ENCODE results near the gene CSNK1E.
A peak's percentile ranks its signal among the peaks of the same experiment; 100 is the strongest.

The CSNK1E gene

DNA sequence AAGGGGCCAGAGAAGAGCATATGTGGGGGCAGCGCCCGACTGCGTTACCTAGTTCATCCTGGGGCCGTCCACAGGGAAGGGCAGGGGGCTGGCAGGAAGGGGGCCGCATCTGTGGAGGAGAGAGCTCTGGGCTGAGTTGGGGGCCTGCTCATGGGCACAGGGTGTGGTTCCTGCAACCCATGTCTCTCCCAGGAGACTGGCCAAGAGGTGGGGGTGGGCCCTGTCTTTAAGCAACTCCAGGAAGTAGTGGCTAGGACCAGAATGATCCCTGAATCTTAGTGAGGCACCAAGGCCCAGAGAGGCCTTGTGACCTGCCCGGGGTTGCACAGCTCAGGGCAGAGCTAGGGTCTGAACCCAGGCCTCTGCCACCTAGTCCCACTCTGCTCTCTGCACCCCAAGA is 21.9 kb downstream of the CSNK1E start:
- ATAC-seq (replicated peaks) (no peak), DNase-seq (no peak)
- H3K27me3 Mint-ChIP-seq, result no peaks in the 10 kb centered on the region
- H3K9me3 Mint-ChIP-seq, result no peaks in the 10 kb centered on the region
- peaks cover 78% of the 10 kb centered on the region for H3K36me3 Mint-ChIP-seq (ENCODE audit: insufficient read depth)
- H3K4me3 Mint-ChIP-seq, result no peak overlapping the region
- peaks cover 0 to 1% of the 10 kb centered on the region in 2 donors for H3K4me1 Mint-ChIP-seq (ENCODE audit: low read depth in 2 of 2)
- peak overlapping the region; percentile 68 to 84 for H3K27ac Mint-ChIP-seq

DNA sequence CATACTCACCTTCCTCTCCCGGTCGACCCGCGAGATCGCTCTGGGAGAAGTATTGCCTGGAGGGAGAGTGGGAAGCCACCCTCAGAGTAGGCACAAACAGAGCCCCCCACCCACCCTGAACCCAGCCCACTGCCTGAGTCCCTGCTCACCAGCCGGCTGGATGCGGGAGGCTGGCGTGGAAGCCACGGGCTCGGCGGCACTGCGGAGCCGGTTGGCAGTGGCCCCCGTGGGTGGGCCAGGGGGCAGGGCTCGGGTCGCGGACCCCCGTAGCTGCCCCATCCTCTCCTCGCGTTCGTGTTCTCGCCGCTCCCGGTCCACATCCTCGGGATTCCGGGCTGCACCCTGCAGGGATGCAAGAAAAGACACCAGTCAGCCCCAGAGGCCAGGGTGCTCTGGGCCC is 23.0 kb downstream of the CSNK1E start:
- H3K9me3 Mint-ChIP-seq, result no peaks in the 10 kb centered on the region
- H3K4me1 Mint-ChIP-seq (ENCODE audit: low read depth in 2 of 2), result no peaks in the 10 kb centered on the region
- no peak for DNase-seq
- H3K4me3 Mint-ChIP-seq, result no peak overlapping the region
- H3K27ac Mint-ChIP-seq, result peak overlapping the region; percentile 68 to 84
- ATAC-seq (replicated peaks), result no peak
- peaks cover 78% of the 10 kb centered on the region for H3K36me3 Mint-ChIP-seq (ENCODE audit: insufficient read depth)
- no peaks in the 10 kb centered on the region for H3K27me3 Mint-ChIP-seq

DNA sequence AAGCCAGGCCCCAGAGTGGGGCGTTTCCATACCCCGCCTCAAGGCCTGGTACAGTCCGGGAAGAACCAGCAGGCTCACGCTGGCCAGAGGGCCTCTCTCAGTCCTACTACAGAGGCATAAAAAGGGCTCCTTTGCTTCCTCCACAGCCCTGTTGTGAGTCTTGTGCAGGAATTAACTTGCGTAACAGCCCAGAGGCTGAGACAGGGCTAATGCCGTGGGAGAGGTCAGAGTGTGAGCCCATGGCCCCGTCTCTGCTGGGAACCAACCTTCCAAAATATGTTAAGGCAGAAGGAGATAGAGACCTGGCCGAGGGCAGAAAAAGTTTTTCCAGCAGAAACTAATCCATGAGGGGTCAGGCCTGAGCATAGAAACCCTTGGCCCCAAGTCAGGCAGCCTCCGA is 24.5 kb downstream of the CSNK1E start:
- Mint-ChIP-seq H3K36me3 (ENCODE audit: insufficient read depth) (peaks cover 70% of the 10 kb centered on the region), H3K27me3 (no peaks in the 10 kb centered on the region), H3K4me3 (no peak overlapping the region), H3K4me1 (ENCODE audit: low read depth in 2 of 2) (no peaks in the 10 kb centered on the region), H3K9me3 (no peaks in the 10 kb centered on the region), H3K27ac (peak overlapping the region; percentile 49 to 86)
- no peak for DNase-seq
- no peak for ATAC-seq (replicated peaks)

- ATAC-seq (replicated peaks) (no peak), DNase-seq (no peak)
- H3K27me3 Mint-ChIP-seq, result no peaks in the 10 kb centered on the region
- H3K4me3 Mint-ChIP-seq, result no peak overlapping the region
- H3K36me3 Mint-ChIP-seq (ENCODE audit: insufficient read depth), result peaks cover 59% of the 10 kb centered on the region
- H3K4me1 Mint-ChIP-seq (ENCODE audit: low read depth in 2 of 2), result no peaks in the 10 kb centered on the region
- peak overlapping the region; percentile 22 to 79 for H3K27ac Mint-ChIP-seq
- no peaks in the 10 kb centered on the region for H3K9me3 Mint-ChIP-seq
Observed at GRCh38 chr22:38291201-38291777, 25.9 kb downstream of the CSNK1E start.

DNA sequence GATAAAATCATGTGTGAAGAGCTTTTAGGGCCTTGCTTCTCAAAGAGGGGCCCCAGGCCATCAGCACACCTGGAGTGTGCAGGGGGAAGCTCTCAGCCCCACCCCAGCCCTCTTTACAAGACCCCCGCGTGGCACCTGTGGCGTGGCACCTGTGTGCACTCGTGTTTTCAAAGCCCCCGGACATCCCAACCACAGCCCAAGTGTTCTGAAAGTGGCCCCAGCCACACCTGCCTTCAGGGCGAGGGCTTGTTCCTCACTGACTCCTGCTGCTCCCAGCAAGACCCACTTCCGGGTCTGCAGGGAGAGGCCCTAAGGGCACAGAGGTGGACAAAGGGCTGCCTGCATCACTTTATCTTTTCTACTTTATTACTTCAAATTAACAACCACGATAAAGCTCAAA is 26.9 kb downstream of the CSNK1E start:
- Mint-ChIP-seq H3K4me1 (ENCODE audit: low read depth in 2 of 2) (no peaks in the 10 kb centered on the region), H3K4me3 (no peak overlapping the region), H3K27ac (peak overlapping the region in 1 of 2 donors; percentile 79), H3K36me3 (ENCODE audit: insufficient read depth) (peaks cover 51% of the 10 kb centered on the region), H3K27me3 (no peaks in the 10 kb centered on the region), H3K9me3 (no peaks in the 10 kb centered on the region)
- ATAC-seq (replicated peaks) (no peak), DNase-seq (no peak)

- Mint-ChIP-seq H3K27me3 (no peaks in the 10 kb centered on the region), H3K4me1 (ENCODE audit: low read depth in 2 of 2) (no peaks in the 10 kb centered on the region), H3K27ac (peak overlapping the region in 1 of 2 donors; percentile 79), H3K9me3 (no peaks in the 10 kb centered on the region), H3K4me3 (no peak overlapping the region), H3K36me3 (ENCODE audit: insufficient read depth) (peaks cover 45% of the 10 kb centered on the region)
- ATAC-seq (replicated peaks) (no peak), DNase-seq (no peak)
Observed at GRCh38 chr22:38289583-38290082, 27.6 kb downstream of the CSNK1E start.

- DNase-seq, result no peak
- Mint-ChIP-seq H3K4me3 (no peak overlapping the region), H3K27me3 (no peaks in the 10 kb centered on the region), H3K36me3 (ENCODE audit: insufficient read depth) (peaks cover 32% of the 10 kb centered on the region), H3K27ac (peak overlapping the region in 1 of 2 donors; percentile 44), H3K9me3 (no peaks in the 10 kb centered on the region), H3K4me1 (ENCODE audit: low read depth in 2 of 2) (no peaks in the 10 kb centered on the region)
- ATAC-seq (replicated peaks), result no peak
Observed at GRCh38 chr22:38286915-38287669, 30.1 kb downstream of the CSNK1E start.

DNA sequence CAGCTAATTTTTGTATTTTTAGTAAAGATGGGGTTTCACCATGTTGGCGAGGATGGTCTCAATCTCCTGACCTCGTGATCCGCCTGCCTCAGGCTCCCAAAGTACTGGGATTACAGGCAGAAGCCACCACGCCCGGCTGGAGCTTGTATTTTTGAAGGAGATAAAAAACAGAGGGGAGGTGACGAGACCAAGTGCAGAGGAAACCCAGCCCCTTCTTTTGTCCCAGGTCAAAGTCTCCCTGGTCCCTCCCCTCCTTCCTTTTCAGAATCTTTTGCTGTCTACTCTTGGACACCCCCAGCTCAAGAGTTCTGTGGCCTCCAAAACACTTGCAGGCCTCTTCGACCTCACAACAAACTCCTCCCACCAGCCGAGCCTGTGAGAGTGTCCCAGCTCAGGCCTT is 32.2 kb downstream of the CSNK1E start:
- H3K4me1 Mint-ChIP-seq (ENCODE audit: low read depth in 2 of 2), result no peaks in the 10 kb centered on the region
- no peak overlapping the region for H3K4me3 Mint-ChIP-seq
- no peaks in the 10 kb centered on the region for H3K27me3 Mint-ChIP-seq
- H3K36me3 Mint-ChIP-seq (ENCODE audit: insufficient read depth), result peaks cover 17% of the 10 kb centered on the region
- ATAC-seq (replicated peaks) (no peak), DNase-seq (no peak)
- no peaks in the 10 kb centered on the region for H3K9me3 Mint-ChIP-seq
- peak overlapping the region in 1 of 2 donors; percentile 49 for H3K27ac Mint-ChIP-seq

DNA sequence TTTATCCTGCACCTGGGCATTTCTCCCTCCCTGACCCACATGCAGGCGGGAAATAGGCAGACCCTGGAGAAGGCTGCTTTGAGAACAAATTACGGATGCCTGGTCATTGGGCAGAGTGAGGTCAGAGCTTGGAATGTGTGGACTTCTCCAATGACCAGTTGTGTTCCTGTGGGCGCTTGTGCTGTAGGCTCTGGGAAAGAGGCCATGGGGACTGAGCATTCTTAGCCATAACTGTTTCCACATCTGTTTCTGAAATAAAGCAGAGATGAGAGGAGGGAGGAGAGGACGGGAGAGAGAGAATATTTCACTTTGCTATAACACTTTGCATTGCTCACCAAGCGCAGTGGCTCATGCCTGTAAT is 33.2 kb downstream of the CSNK1E start:
- H3K4me3 Mint-ChIP-seq, result no peak overlapping the region
- H3K9me3 Mint-ChIP-seq, result no peaks in the 10 kb centered on the region
- H3K27me3 Mint-ChIP-seq, result no peaks in the 10 kb centered on the region
- peak overlapping the region in 1 of 2 donors; percentile 32 for H3K27ac Mint-ChIP-seq
- ATAC-seq (replicated peaks) (no peak), DNase-seq (no peak)
- no peaks in the 10 kb centered on the region for H3K4me1 Mint-ChIP-seq (ENCODE audit: low read depth in 2 of 2)
- peaks cover 10% of the 10 kb centered on the region for H3K36me3 Mint-ChIP-seq (ENCODE audit: insufficient read depth)

DNA sequence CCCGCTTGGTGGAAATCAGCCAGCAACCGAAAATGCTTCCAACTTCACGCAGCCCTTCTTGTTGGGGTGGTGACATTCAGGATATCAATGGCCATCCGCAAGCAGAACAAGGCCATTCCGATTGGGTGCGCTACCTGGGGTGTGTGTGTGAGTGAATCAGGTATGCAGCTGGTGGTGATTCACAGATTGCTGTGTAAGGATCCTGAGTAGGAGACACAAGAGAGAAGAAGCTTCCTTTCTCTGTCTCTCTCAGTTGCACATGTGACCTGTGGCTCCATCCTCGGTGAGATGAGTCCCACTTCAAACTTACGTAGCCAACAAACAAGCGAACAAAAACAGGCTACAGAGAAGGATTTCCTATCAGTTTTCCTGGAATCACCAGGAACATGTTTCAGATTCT is 34.8 kb downstream of the CSNK1E start:
- H3K4me3 Mint-ChIP-seq, result no peak overlapping the region
- H3K9me3 Mint-ChIP-seq, result no peaks in the 10 kb centered on the region
- H3K27me3 Mint-ChIP-seq, result no peaks in the 10 kb centered on the region
- peaks cover 6% of the 10 kb centered on the region for H3K36me3 Mint-ChIP-seq (ENCODE audit: insufficient read depth)
- ATAC-seq (replicated peaks) (no peak), DNase-seq (no peak)
- no peaks in the 10 kb centered on the region for H3K4me1 Mint-ChIP-seq (ENCODE audit: low read depth in 2 of 2)
- peak overlapping the region in 1 of 2 donors; percentile 32 for H3K27ac Mint-ChIP-seq

DNA sequence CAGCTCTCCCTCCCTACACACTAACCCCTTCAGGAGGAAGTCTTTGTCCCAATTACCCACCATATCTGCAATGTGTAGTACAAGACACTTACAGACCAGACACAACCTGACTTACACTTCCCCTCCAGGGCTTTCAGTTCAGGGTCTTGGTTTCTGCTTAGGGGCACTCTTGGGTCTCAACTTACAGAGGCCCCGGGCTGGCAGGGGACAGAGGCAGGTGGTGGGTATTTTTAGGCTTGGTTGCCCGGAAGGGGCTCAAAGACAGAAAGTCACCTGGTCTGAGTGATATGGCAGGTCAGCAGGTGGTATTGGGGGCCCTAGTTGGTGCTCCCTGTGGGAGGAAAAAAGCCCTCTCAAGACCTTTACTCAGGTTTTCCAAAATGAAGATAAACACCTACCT is 41.1 kb downstream of the CSNK1E start:
- DNase-seq (no peak), ATAC-seq (replicated peaks) (no peak)
- H3K4me3 Mint-ChIP-seq, result no peak overlapping the region
- H3K4me1 Mint-ChIP-seq (ENCODE audit: low read depth in 2 of 2), result peaks cover 15 to 19% of the 10 kb centered on the region in 2 donors
- no peaks in the 10 kb centered on the region for H3K9me3 Mint-ChIP-seq
- peaks cover 18% of the 10 kb centered on the region for H3K36me3 Mint-ChIP-seq (ENCODE audit: insufficient read depth)
- no peaks in the 10 kb centered on the region for H3K27me3 Mint-ChIP-seq
- no peak overlapping the region for H3K27ac Mint-ChIP-seq

- peaks cover 24% of the 10 kb centered on the region for H3K36me3 Mint-ChIP-seq (ENCODE audit: insufficient read depth)
- peak overlapping the region; percentile 97 for H3K27ac Mint-ChIP-seq
- H3K4me1 Mint-ChIP-seq (ENCODE audit: low read depth in 2 of 2), result peaks cover 33 to 40% of the 10 kb centered on the region in 2 donors
- H3K9me3 Mint-ChIP-seq, result no peaks in the 10 kb centered on the region
- ATAC-seq (replicated peaks) (no peak), DNase-seq (no peak)
- no peaks in the 10 kb centered on the region for H3K27me3 Mint-ChIP-seq
- H3K4me3 Mint-ChIP-seq, result peak overlapping the region; percentile 87 to 88
Observed at GRCh38 chr22:38273135-38273826, 44.0 kb downstream of the CSNK1E start.

DNA sequence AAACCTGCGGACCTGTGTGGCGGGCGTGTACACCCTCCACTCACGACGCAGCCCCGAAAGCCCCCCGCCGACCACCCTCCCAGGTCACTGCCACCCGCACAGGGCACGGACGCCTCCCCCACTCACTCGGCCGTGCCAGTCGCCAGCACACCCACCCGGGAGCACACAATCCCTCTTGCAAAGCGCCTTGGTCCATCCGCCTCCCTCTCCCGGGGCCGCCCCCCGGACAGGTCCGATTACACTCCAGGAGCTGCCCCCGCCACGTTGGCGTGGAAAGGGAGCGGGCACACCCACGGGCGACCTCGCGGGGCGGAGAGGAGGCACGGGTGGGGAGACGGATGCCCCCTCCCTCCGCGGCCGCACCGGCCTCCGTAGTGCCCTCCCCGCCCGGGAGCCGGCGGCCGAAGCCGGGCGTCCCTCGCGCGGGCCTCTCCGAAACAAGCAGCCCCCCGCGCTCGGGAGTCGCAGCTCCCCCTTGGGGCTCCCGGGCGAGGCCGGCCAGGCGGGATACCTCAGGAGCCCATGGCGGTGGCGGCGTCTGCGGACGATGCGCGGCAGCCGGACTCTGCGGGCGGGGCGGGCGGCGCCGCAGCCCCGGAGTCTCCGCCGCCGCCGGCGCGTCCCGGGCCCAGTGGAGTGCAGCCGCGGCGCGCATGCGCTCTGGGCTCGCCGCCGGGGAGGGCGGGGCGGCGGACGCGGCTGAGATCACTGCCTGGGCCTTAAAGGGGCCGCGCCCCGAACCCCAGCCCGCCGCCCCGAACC is 44.7 kb downstream of the CSNK1E start, which contains the start of gene TMEM184B:
TSS of gene TMEM184B (minus strand) at position 638 of the 762 bp plus-strand sequence. CDS start 25,049 bp downstream, outside the sequence.
- DNase-seq, result peak; percentile 74 to 85 (median 77)
- peak within 1 kb of the TSS; percentile 97 for H3K27ac Mint-ChIP-seq
- H3K4me3 Mint-ChIP-seq, result peak within 1 kb of the TSS; percentile 87 to 88
- peaks cover 36 to 43% of the 10 kb centered on the region in 2 donors for H3K4me1 Mint-ChIP-seq (ENCODE audit: low read depth in 2 of 2)
- no peaks in the 10 kb centered on the region for H3K9me3 Mint-ChIP-seq
- no peaks in the 10 kb centered on the region for H3K27me3 Mint-ChIP-seq
- peak; percentile 95 for ATAC-seq (replicated peaks)
- peaks cover 24% of the 10 kb centered on the region for H3K36me3 Mint-ChIP-seq (ENCODE audit: insufficient read depth)

Measured in effector memory CD8-positive, alpha-beta T cell (primary cell).